Activated naive CD8-positive, alpha-beta T cell treated with anti-CD3 and anti-CD28 coated beads, Interleukin-2, amount 50 U/mL, for 24 hours (primary cell): ENCODE measurements around the gene CDC16.
"Not testable (repeated sequence)": the region's sequence is repeated elsewhere in the genome, so short reads cannot be mapped to it uniquely, and the experiment has no call there.

Source experiments
- ATAC-seq: fragments of 150-1000 bp; cut with Tn5 transposase; one replicate; pipeline ENCODE4 v1.10.0; 2021
- DNase-seq: peaks from one replicate; pipeline ENCODE4 v3.0.0; 2021
- H3K27ac Mint-ChIP-seq: one replicate; pipeline ENCODE4 v1.8.0; 2021; ENCODE audit warnings: mild to moderate bottlenecking, mixed read lengths
- H3K27me3 Mint-ChIP-seq: one replicate; pipeline ENCODE4 v1.8.0; 2021; ENCODE audit warnings: mixed read lengths
- H3K36me3 Mint-ChIP-seq: one replicate; pipeline ENCODE4 v1.8.0; 2021; ENCODE audit warnings: low read depth, mixed read lengths
- H3K4me1 Mint-ChIP-seq: one replicate; pipeline ENCODE4 v1.8.0; 2021; ENCODE audit warnings: mixed read lengths
- H3K4me3 Mint-ChIP-seq: one replicate; pipeline ENCODE4 v1.8.0; 2021; ENCODE audit warnings: mild to moderate bottlenecking, moderate library complexity, mixed read lengths
- H3K9me3 Mint-ChIP-seq: one replicate; pipeline ENCODE4 v1.8.0; 2021; ENCODE audit warnings: mixed read lengths

CDC16 gene

GRCh38 chr13:114264313-114264712, 29.6 kb downstream of the CDC16 start:
- Mint-ChIP-seq H3K4me1 (peaks cover 56% of the 10 kb centered on the region), H3K36me3 (peaks cover 73% of the 10 kb centered on the region)
- H3K9me3 Mint-ChIP-seq, H3K27ac Mint-ChIP-seq, ATAC-seq, DNase-seq, H3K27me3 Mint-ChIP-seq, H3K4me3 Mint-ChIP-seq: not testable (repeated sequence)

DNA sequence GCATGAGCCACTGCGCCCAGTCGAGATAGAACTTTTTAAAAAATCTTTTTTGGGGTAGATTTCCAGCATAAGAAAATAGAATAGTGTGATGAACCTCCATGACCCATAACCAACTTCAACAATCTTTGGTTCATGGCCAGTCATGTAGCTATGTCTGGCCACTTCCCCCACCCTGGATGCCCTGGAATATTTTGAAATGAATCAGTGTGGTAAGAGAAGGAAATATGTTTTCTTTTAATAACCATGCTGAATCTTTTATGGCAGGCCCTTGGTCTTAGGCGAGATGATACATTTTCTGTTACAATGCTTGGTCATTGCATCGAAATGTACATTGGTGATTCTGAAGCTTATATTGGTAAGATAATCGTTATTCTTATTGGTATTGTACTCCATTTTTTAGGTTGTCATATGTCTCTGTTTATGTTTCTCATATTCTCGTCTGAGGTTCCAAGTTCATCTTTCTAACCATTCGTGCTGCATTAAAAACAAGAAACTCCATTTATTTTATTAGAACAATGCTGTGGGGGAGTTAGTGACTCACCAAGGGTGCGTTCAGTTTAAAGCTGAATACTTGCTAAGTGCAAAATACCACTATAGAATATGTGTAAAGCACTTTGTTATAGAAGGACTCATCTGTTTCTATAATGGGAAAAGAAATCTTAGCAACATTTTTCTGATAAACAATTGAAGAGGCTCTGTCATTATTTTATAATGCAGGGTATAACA, 30.4 kb downstream of the CDC16 start:
- ATAC-seq (no peak), DNase-seq (no peak)
- H3K9me3 Mint-ChIP-seq, result no peaks in the 10 kb centered on the region
- H3K36me3 Mint-ChIP-seq, result peaks cover 70% of the 10 kb centered on the region
- H3K4me3 Mint-ChIP-seq, result no peak overlapping the region
- peaks cover 54% of the 10 kb centered on the region for H3K4me1 Mint-ChIP-seq
- no peaks in the 10 kb centered on the region for H3K27me3 Mint-ChIP-seq
- no peak overlapping the region for H3K27ac Mint-ChIP-seq

DNA sequence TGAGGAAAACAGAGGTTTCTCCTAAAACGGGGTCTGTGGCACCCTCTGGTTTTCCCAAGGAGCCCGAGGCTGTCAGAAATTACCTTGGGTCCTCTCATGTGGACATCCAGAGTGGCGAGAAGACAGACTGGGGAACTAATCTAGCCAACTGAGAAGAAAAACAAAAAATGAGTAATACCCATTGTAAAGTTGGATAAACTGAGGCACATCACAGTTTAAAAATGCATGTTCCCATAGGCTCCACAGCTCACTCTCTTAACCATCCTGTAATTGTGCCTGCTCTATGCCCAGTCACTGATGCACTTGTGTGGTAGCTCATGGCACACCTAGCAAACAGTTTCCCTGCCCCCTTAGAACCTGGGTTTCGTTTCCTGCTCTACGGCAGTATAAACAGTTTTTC, 31.5 kb downstream of the CDC16 start:
- no peak overlapping the region for H3K27ac Mint-ChIP-seq

DNA sequence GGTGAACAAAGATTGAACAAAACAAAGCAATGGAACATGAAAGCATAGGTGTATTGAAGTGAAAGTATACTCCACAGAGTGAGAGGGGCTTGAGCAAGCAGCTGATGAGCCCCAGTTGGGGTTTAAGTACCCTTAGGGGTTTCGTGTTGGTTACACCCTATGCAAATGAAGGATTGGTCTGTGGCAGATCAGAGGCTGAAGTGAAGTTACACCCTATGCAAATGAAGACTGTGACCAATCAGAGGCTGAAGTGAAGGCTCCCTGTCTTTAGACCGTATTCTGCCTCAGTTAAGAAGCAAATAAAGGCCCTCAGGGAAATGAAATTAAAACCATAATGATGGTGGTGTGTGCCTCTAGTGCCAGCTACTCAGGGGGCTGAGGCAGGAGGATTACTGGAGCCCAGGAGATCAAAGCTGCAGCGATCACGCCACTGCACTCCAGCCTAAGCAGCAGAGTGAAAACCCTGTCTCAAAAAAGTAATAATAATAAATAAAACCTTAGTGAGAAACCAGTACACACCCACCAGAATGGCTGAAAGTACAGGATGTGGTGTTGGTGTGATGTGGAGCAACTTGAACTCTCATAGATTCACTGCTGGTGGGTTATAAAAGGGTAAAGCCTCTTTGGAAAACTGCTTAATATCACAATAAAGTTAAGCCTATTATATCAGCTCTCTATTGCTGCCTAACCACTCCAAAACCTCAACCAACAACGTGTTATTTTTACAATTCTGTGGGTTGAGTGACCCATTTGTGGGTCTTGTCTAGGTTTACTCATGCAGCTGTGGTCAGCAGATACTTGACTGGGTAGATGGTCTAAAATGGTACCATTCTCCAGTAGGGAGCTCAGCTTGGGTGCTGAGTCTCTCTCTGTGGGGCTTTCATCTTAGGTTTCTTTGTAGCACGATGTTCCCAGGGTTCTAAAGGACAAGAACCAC, 33.9 kb downstream of the CDC16 start:
- no peak for DNase-seq
- no peaks in the 10 kb centered on the region for H3K27me3 Mint-ChIP-seq
- H3K27ac Mint-ChIP-seq, result peak overlapping the region; percentile 74
- H3K4me3 Mint-ChIP-seq, result peak overlapping the region; percentile 9
- H3K36me3 Mint-ChIP-seq, result peaks cover 70% of the 10 kb centered on the region
- ATAC-seq, result peak; percentile 67
- H3K4me1 Mint-ChIP-seq, result peaks cover 28% of the 10 kb centered on the region
- H3K9me3 Mint-ChIP-seq, result no peaks in the 10 kb centered on the region

More for the DNA sequence above, 31.5 kb downstream of the CDC16 start:
- DNase-seq (no peak), ATAC-seq (no peak)
- Mint-ChIP-seq H3K27me3 (no peaks in the 10 kb centered on the region), H3K4me3 (no peak overlapping the region), H3K36me3 (peaks cover 65% of the 10 kb centered on the region), H3K9me3 (no peaks in the 10 kb centered on the region), H3K4me1 (peaks cover 49% of the 10 kb centered on the region)

DNA sequence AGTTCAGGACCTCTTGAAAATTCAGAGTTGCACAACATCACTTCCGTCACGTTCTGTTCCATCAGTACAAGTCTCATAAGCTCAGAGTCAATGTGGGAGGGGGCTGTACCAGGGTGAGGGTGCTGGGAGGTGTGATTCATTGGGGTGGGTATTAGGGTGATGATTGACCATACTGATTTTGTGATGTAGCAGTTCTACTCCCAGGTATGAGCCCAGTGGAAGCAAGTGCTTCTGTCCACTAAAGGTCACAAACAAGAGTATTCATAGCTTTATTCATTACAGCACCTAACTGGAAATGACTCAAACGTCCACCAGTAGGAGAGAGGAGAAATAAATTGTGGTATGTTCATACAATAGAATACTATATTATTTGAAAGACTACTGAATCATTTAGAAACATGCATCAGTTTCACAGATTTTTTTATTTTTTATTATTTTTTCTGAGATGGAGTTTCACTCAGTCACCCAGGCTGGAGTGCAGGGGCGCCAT, 34.6 kb downstream of the CDC16 start:
- peaks cover 25% of the 10 kb centered on the region for H3K4me1 Mint-ChIP-seq
- H3K4me3 Mint-ChIP-seq, result no peak overlapping the region
- ATAC-seq (peak; percentile 55), DNase-seq (no peak)
- H3K9me3 Mint-ChIP-seq, result no peaks in the 10 kb centered on the region
- peak overlapping the region; percentile 74 for H3K27ac Mint-ChIP-seq
- H3K27me3 Mint-ChIP-seq, result no peaks in the 10 kb centered on the region
- peaks cover 66% of the 10 kb centered on the region for H3K36me3 Mint-ChIP-seq

GRCh38 chr13:114272977-114273376, 38.3 kb downstream of the CDC16 start:
- H3K27me3 Mint-ChIP-seq, result no peaks in the 10 kb centered on the region
- H3K27ac Mint-ChIP-seq, result peak overlapping the region; percentile 15
- DNase-seq, result no peak
- H3K36me3 Mint-ChIP-seq, result peaks cover 48% of the 10 kb centered on the region
- no peak for ATAC-seq
- no peak overlapping the region for H3K4me3 Mint-ChIP-seq
- H3K9me3 Mint-ChIP-seq, result no peaks in the 10 kb centered on the region
- H3K4me1 Mint-ChIP-seq, result peaks cover 15% of the 10 kb centered on the region

- DNase-seq, result no peak
- ATAC-seq, result no peak
- peaks cover 32% of the 10 kb centered on the region for H3K36me3 Mint-ChIP-seq
- H3K27ac Mint-ChIP-seq, result no peak overlapping the region
- H3K4me3 Mint-ChIP-seq, result no peak overlapping the region
- H3K4me1 Mint-ChIP-seq, result peaks cover 12% of the 10 kb centered on the region
- no peaks in the 10 kb centered on the region for H3K9me3 Mint-ChIP-seq
- no peaks in the 10 kb centered on the region for H3K27me3 Mint-ChIP-seq
Measured at GRCh38 chr13:114275304-114275703, 40.6 kb downstream of the CDC16 start.

- ATAC-seq, result no peak
- H3K36me3 Mint-ChIP-seq, result peaks cover 24% of the 10 kb centered on the region
- H3K4me1 Mint-ChIP-seq, result peaks cover 34% of the 10 kb centered on the region
- H3K27ac Mint-ChIP-seq, result peak overlapping the region; percentile 99
- no peak for DNase-seq
- H3K9me3 Mint-ChIP-seq, result no peaks in the 10 kb centered on the region
- H3K4me3 Mint-ChIP-seq, result no peak overlapping the region
- no peaks in the 10 kb centered on the region for H3K27me3 Mint-ChIP-seq
Measured at GRCh38 chr13:114279146-114279545, 44.4 kb downstream of the CDC16 start.

- peak overlapping the region; percentile 89 for H3K4me3 Mint-ChIP-seq
- H3K27ac Mint-ChIP-seq, result peak overlapping the region; percentile 99
- no peaks in the 10 kb centered on the region for H3K9me3 Mint-ChIP-seq
- DNase-seq, result no peak
- peaks cover 39% of the 10 kb centered on the region for H3K4me1 Mint-ChIP-seq
- H3K27me3 Mint-ChIP-seq, result no peaks in the 10 kb centered on the region
- H3K36me3 Mint-ChIP-seq, result peaks cover 21% of the 10 kb centered on the region
- ATAC-seq, result no peak
Measured at GRCh38 chr13:114279758-114280355, 45.2 kb downstream of the CDC16 start.

- Mint-ChIP-seq H3K27me3 (no peaks in the 10 kb centered on the region), H3K4me3 (peak within 1 kb of the TSS; percentile 89), H3K27ac (peak within 1 kb of the TSS; percentile 99), H3K4me1 (peaks cover 48% of the 10 kb centered on the region), H3K9me3 (no peaks in the 10 kb centered on the region), H3K36me3 (peaks cover 34% of the 10 kb centered on the region)
- peak; percentile 83 for ATAC-seq
- peak; percentile 88 for DNase-seq
Measured at GRCh38 chr13:114281351-114282040, 46.8 kb downstream of the CDC16 start, which contains the start of gene UPF3A. UPF3A (plus strand) TSS chr13:114281601; CDS start chr13:114281640, 39 bp downstream.

- Mint-ChIP-seq H3K27me3 (no peaks in the 10 kb centered on the region), H3K9me3 (no peaks in the 10 kb centered on the region), H3K4me3 (peak overlapping the region; percentile 89), H3K4me1 (peaks cover 48% of the 10 kb centered on the region), H3K36me3 (peaks cover 41% of the 10 kb centered on the region), H3K27ac (peak overlapping the region; percentile 99)
- ATAC-seq (peak; percentile 67), DNase-seq (peak; percentile 71)
Measured at GRCh38 chr13:114282041-114282670, 47.5 kb downstream of the CDC16 start.

DNA sequence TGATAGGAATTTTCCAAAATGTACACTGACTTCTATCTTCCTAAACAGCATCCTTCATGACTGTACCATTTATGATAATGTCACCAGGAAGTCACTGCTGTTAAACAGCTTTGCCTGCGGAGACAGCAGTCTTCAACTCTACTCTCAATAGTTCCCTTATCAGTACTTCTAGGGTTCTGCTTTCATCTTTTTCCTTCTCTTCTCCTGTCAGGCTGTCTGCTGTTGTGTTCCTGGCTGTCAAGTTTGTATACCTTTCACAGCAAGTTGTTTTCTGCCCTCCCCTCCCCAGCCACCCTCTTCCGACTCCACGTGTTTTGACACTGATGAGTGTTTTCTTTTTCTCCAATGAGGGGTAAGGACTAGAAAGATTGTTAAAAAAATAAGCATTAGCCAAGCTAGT, 48.9 kb downstream of the CDC16 start:
- peak overlapping the region; percentile 69 for H3K27ac Mint-ChIP-seq
- peaks cover 48% of the 10 kb centered on the region for H3K4me1 Mint-ChIP-seq
- no peaks in the 10 kb centered on the region for H3K27me3 Mint-ChIP-seq
- peaks cover 48% of the 10 kb centered on the region for H3K36me3 Mint-ChIP-seq
- H3K4me3 Mint-ChIP-seq, result peak overlapping the region; percentile 89
- DNase-seq (no peak), ATAC-seq (no peak)
- no peaks in the 10 kb centered on the region for H3K9me3 Mint-ChIP-seq

DNA sequence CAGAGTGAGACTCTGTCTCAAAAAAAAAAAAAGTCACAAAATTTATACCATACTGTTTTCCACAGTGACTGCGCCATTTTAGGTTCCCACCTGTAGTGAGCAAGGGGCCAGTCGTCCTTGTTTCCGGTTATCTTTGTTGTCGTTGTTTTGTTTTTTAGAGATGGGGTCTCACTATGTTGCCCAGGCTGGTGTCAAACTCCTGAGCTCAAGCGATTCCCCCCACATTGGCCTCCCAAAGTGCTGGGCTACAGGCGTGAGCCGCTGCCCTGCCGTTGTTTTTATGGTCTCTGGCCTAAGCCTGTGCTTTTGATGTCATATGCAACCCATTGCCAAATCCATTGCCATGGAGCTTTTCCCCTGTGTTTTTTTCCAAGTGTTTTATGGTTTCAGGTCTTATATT, 50.0 kb downstream of the CDC16 start:
- peaks cover 42% of the 10 kb centered on the region for H3K4me1 Mint-ChIP-seq
- H3K27me3 Mint-ChIP-seq, result no peaks in the 10 kb centered on the region
- ATAC-seq (no peak), DNase-seq (no peak)
- no peaks in the 10 kb centered on the region for H3K9me3 Mint-ChIP-seq
- no peak overlapping the region for H3K4me3 Mint-ChIP-seq
- no peak overlapping the region for H3K27ac Mint-ChIP-seq
- peaks cover 50% of the 10 kb centered on the region for H3K36me3 Mint-ChIP-seq
